ENCODE measurements around the gene COL27A1. TPM values are rescaled to one million over a fixed set of nuclear protein-coding genes. Genes with fewer than 3 reads are reported as not detected.

Gene COL27A1
- polyA plus RNA-seq, 2 of the 4 experiments (the other 2 are of a cell fraction): 6.9 to 20.6 TPM

DNA sequence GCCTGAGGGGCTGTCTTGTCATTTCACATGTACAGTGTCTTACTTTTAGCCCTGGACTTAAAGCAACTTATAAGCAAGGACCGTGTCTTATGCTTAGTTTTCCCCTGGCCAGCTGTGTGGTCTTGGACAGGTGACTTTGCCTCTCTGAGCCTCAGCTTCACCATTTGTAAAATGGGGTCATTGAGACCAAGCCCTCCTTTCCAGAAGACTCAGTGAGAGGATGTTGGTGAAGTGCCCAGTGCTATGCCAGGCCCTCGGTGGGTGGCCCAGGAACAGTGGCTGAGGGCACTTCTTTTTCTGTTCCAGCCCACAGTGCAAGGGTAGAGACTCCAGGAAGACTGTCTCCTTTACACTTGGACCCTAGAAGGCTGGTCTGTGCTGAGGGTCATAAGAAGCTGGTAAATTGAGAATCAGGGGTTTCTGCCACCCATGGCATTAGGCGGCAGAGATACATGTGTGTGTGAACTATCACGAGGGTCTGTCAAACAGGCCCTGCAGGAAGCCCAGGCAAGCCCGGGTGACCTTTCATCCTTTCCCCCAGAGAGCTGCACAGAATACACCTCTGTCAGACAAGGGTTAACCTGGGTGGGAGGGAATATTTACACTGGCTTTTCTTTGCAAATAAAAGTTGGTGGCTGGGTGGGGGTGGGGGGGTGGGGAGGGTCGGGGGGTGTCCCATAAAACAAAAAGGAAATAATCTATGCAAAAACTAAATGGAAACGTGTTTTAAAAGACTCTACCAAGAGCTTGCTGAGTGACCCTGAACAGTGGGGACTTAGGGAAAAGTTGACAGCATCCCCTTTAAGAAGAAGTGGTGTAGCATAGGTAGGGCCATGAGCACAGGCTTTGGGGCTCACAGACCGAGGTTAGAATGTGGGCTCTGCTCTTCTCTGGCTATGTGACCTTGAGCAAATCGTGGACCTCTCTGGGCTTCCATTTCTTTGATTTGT is 35.8 kb upstream of the COL27A1 start:
- H3K27ac ChIP-seq: no peak overlapping the region
- no peak for ATAC-seq
- no peak for FAIRE-seq
- no peak overlapping the region for H3K4me2 ChIP-seq
- TF ChIP-seq, protein P1, sequence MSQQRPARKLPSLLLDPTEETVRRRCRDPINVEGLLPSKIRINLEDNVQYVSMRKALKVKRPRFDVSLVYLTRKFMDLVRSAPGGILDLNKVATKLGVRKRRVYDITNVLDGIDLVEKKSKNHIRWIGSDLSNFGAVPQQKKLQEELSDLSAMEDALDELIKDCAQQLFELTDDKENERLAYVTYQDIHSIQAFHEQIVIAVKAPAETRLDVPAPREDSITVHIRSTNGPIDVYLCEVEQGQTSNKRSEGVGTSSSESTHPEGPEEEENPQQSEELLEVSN (IDR thresholded peaks at IDR 0.05; ENCODE audit: borderline replicate concordance, low read depth): no peak
- TF ChIP-seq HDAC2 (IDR thresholded peaks at IDR 0.05) (no peak), RFX5 (IDR thresholded peaks at IDR 0.05) (no peak), ZFP36 (IDR thresholded peaks at IDR 0.05; ENCODE audit: borderline replicate concordance, partially characterized antibody) (no peak), JUN (IDR thresholded peaks at IDR 0.05) (no peak)
- TF ChIP-seq, protein P2, sequence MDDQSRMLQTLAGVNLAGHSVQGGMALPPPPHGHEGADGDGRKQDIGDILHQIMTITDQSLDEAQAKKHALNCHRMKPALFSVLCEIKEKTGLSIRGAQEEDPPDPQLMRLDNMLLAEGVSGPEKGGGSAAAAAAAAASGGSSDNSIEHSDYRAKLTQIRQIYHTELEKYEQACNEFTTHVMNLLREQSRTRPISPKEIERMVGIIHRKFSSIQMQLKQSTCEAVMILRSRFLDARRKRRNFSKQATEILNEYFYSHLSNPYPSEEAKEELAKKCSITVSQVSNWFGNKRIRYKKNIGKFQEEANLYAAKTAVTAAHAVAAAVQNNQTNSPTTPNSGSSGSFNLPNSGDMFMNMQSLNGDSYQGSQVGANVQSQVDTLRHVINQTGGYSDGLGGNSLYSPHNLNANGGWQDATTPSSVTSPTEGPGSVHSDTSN (IDR thresholded peaks at IDR 0.05): no peak
- TF ChIP-seq, protein P3, sequence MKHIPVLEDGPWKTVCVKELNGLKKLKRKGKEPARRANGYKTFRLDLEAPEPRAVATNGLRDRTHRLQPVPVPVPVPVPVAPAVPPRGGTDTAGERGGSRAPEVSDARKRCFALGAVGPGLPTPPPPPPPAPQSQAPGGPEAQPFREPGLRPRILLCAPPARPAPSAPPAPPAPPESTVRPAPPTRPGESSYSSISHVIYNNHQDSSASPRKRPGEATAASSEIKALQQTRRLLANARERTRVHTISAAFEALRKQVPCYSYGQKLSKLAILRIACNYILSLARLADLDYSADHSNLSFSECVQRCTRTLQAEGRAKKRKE (CRISPR knock-in tag; IDR thresholded peaks at IDR 0.05; ENCODE audit: low read depth): no peak
- TF ChIP-seq, protein P4, sequence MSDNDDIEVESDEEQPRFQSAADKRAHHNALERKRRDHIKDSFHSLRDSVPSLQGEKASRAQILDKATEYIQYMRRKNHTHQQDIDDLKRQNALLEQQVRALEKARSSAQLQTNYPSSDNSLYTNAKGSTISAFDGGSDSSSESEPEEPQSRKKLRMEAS (IDR thresholded peaks at IDR 0.05): no peak
- 49% methylated on average over 8 of the region's 9 CpGs for WGBS (ENCODE audit: missing lambda C conversion rate)
- H3K9me3 ChIP-seq: no peaks in the 10 kb centered on the region
- no peak for DNase-seq (ENCODE audit: low read depth in 1 of 2, low spot score in 1 of 2)
- POLR2A ChIA-PET: no interaction called here
- H3K4me1 ChIP-seq: peaks cover 5% of the 10 kb centered on the region; the same call in 2 of the 3 replicates
- CTCF ChIA-PET: interaction anchor here (1.3 to 6.1 kb wide), 3 partner anchors 12 to 37 kb away, joined by 3 to 54 read pairs (median 10); partner anchors contain the start of gene COL27A1
- H3K4me3 ChIP-seq: no peak overlapping the region

DNA sequence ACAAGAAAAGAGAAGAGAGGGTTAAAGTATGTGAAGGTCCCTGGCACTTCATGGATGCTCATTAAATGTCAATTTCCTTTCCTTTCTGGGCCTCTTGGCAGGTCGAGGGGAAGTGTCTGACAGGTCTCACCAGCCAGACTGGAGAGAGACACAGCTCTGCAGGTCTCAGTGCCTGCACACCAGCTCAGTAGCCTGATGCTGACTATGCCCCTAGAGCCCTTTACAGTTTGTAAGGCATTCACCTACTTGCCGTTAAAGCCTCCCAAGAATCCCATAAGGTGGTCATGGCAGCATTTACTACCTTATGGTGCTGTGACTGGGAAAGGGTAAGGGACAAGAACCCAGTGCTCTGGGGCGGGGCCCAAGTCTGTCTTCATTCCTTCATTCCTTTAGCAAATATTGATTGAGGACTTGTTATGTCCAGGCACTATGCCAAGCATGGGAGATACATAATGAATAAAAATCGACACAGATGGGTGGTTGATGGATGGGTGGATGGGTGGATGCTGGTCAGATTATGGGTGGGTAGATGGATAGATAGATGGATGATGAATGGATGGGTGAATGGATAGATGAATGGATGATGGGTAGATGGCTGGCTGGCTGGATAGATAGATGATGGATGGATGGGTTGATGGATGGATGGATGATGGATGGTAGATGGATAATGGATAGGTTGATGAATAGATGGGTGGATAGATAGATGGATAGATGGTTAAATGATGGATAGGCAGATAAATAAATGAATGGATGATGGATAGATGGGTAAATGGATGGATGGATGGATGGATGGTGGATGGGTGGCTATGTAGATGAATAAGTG is 34.9 kb upstream of the COL27A1 start:
- Histone ChIP-seq H3K9me3 (no peaks in the 10 kb centered on the region), H3K4me2 (no peak overlapping the region), H3K4me3 (no peak overlapping the region), H3K27ac (no peak overlapping the region), H3K4me1 (peaks cover 5% of the 10 kb centered on the region; the same call in 2 of the 3 replicates)
- FAIRE-seq (no peak), ATAC-seq (no peak), DNase-seq (ENCODE audit: low read depth in 1 of 2, low spot score in 1 of 2) (no peak)
- TF ChIP-seq FOSB (CRISPR knock-in tag; IDR thresholded peaks at IDR 0.05): no peak
- TF ChIP-seq, protein P5, sequence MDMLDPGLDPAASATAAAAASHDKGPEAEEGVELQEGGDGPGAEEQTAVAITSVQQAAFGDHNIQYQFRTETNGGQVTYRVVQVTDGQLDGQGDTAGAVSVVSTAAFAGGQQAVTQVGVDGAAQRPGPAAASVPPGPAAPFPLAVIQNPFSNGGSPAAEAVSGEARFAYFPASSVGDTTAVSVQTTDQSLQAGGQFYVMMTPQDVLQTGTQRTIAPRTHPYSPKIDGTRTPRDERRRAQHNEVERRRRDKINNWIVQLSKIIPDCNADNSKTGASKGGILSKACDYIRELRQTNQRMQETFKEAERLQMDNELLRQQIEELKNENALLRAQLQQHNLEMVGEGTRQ (IDR thresholded peaks at IDR 0.05): no peak
- no peak for TF ChIP-seq NR3C1 (IDR thresholded peaks at IDR 0.05)
- TF ChIP-seq, protein P6, sequence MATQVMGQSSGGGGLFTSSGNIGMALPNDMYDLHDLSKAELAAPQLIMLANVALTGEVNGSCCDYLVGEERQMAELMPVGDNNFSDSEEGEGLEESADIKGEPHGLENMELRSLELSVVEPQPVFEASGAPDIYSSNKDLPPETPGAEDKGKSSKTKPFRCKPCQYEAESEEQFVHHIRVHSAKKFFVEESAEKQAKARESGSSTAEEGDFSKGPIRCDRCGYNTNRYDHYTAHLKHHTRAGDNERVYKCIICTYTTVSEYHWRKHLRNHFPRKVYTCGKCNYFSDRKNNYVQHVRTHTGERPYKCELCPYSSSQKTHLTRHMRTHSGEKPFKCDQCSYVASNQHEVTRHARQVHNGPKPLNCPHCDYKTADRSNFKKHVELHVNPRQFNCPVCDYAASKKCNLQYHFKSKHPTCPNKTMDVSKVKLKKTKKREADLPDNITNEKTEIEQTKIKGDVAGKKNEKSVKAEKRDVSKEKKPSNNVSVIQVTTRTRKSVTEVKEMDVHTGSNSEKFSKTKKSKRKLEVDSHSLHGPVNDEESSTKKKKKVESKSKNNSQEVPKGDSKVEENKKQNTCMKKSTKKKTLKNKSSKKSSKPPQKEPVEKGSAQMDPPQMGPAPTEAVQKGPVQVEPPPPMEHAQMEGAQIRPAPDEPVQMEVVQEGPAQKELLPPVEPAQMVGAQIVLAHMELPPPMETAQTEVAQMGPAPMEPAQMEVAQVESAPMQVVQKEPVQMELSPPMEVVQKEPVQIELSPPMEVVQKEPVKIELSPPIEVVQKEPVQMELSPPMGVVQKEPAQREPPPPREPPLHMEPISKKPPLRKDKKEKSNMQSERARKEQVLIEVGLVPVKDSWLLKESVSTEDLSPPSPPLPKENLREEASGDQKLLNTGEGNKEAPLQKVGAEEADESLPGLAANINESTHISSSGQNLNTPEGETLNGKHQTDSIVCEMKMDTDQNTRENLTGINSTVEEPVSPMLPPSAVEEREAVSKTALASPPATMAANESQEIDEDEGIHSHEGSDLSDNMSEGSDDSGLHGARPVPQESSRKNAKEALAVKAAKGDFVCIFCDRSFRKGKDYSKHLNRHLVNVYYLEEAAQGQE (IDR thresholded peaks at IDR 0.05): no peak
- no peak for TF ChIP-seq ZNF302 (CRISPR knock-in tag; IDR thresholded peaks at IDR 0.05)
- TF ChIP-seq EHF (CRISPR knock-in tag; IDR thresholded peaks at IDR 0.05): no peak
- TF ChIP-seq NPAS2 (CRISPR knock-in tag; IDR thresholded peaks at IDR 0.05; ENCODE audit: borderline replicate concordance): no peak
- no peak for TF ChIP-seq KDM5A (IDR thresholded peaks at IDR 0.05)
- ChIA-PET POLR2A (no interaction called here), CTCF (interaction anchor here (1.3 to 6.1 kb wide), 2 partner anchors 13 to 38 kb away, joined by 3 to 54 read pairs; no protein-coding TSS in a partner anchor)
- 24% methylated on average over 4 of the region's 4 CpGs for WGBS (ENCODE audit: missing lambda C conversion rate)

Data from A549 (cell line).